ENCODE data around the gene SNAP25. TPM values are rescaled to one million over a fixed set of nuclear protein-coding genes. Genes with fewer than 3 reads are reported as not detected.

SNAP25 gene
- total and polyA plus RNA-seq, 10 of the 15 experiments (the other 5 are each of a cell fraction or from before 2014, with no cell fraction given): not detected

GRCh38 chr20:10281911-10282310, 63.3 kb downstream of the SNAP25 start (continued):
- TF ChIP-seq CUX1 (IDR thresholded peaks at IDR 0.05; ENCODE audit: insufficient replicate concordance, low read depth, low read length) (no peak), CBX3 (IDR thresholded peaks at IDR 0.05; ENCODE audit: borderline replicate concordance, low read depth) (no peak), SIX5 (IDR thresholded peaks at IDR 0.05; ENCODE audit: low read depth, low read length, severe bottlenecking) (no peak), ZNF207 (IDR thresholded peaks at IDR 0.05; ENCODE audit: borderline replicate concordance) (no peak), CEBPB (IDR thresholded peaks at IDR 0.05; ENCODE audit: borderline replicate concordance in 1 of 2, low read depth in 2 of 2, low read length in 2 of 2) (no peak), CBX5 (IDR thresholded peaks at IDR 0.05; ENCODE audit: low read depth) (no peak), CHD2 (IDR thresholded peaks at IDR 0.05; ENCODE audit: borderline replicate concordance, low read depth, low read length) (no peak), BMI1 (IDR thresholded peaks at IDR 0.05; ENCODE audit: borderline replicate concordance) (no peak), SMC3 (IDR thresholded peaks at IDR 0.05; ENCODE audit: borderline replicate concordance, low read length) (no peak), ATF2 (IDR thresholded peaks at IDR 0.05; ENCODE audit: low read length) (no peak), POLR2A (IDR thresholded peaks at IDR 0.05; ENCODE audit: low read depth, low read length) (no peak)
- TF ChIP-seq, protein P1, sequence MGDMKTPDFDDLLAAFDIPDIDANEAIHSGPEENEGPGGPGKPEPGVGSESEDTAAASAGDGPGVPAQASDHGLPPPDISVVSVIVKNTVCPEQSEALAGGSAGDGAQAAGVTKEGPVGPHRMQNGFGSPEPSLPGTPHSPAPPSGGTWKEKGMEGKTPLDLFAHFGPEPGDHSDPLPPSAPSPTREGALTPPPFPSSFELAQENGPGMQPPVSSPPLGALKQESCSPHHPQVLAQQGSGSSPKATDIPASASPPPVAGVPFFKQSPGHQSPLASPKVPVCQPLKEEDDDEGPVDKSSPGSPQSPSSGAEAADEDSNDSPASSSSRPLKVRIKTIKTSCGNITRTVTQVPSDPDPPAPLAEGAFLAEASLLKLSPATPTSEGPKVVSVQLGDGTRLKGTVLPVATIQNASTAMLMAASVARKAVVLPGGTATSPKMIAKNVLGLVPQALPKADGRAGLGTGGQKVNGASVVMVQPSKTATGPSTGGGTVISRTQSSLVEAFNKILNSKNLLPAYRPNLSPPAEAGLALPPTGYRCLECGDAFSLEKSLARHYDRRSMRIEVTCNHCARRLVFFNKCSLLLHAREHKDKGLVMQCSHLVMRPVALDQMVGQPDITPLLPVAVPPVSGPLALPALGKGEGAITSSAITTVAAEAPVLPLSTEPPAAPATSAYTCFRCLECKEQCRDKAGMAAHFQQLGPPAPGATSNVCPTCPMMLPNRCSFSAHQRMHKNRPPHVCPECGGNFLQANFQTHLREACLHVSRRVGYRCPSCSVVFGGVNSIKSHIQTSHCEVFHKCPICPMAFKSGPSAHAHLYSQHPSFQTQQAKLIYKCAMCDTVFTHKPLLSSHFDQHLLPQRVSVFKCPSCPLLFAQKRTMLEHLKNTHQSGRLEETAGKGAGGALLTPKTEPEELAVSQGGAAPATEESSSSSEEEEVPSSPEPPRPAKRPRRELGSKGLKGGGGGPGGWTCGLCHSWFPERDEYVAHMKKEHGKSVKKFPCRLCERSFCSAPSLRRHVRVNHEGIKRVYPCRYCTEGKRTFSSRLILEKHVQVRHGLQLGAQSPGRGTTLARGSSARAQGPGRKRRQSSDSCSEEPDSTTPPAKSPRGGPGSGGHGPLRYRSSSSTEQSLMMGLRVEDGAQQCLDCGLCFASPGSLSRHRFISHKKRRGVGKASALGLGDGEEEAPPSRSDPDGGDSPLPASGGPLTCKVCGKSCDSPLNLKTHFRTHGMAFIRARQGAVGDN (IDR thresholded peaks at IDR 0.05): no peak
